Astrocyte of the spinal cord (primary cell): ENCODE results near the gene RPS15.

ENCODE experiments used
- DNase-seq: peaks from one replicate; pipeline ENCODE4 v3.0.0; 2011; ENCODE audit warnings: low read depth, low spot score
- H3K4me3 ChIP-seq: 2 replicates; pipeline ENCODE4 v1.5.1; 2011; ENCODE audit warnings: low read depth, mild to moderate bottlenecking, low read length, moderate library complexity
- in situ Hi-C: cut with HindIII; loops from 2 replicates; pipeline ENCODE4 v1.10.0; 2017; ENCODE audit warnings: low sequenced_read_pairs
- TF ChIP-seq, protein P1 (sequence below): IDR thresholded peaks from 2 replicates; pipeline ENCODE4 v1.5.1; 2012; ENCODE audit warnings: low read depth, mild to moderate bottlenecking, low read length, inconsistent platforms

The RPS15 gene

DNA sequence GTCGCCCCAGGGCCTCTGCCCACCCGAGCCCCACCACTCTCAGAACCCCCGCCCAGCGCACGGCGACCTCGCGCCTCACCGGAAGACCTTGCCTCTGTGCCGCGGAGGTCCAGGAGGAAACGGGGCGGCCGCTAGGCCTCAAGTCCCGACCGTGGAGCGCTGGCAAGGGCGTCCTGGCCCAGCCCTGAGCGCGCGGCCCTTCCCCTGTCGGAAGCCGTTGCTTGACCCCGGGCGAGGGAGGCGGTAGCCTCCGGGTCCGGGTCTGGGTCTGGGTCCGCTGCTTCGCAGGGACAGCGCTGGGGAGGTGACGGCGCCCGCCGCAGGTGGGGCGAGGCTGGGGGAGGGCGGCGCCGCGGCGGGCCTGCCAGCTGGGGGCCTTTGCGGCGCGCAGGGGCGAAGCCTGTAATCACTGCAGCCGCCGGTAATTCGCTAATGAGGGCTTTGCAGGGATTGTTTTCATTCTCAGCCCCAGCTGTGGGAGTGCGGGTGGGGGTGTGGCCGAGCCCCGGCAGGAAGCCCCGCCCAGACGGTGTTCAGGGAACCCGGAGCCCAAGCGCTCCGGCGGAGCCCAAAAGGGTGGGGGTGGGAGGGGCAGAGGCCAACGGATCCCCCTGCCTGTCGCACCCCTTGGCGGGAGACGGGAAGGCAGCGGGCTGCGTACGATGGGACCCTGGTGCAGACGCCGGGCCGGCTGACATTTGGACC, 32.3 kb downstream of the RPS15 start:
- TF ChIP-seq, protein P1, sequence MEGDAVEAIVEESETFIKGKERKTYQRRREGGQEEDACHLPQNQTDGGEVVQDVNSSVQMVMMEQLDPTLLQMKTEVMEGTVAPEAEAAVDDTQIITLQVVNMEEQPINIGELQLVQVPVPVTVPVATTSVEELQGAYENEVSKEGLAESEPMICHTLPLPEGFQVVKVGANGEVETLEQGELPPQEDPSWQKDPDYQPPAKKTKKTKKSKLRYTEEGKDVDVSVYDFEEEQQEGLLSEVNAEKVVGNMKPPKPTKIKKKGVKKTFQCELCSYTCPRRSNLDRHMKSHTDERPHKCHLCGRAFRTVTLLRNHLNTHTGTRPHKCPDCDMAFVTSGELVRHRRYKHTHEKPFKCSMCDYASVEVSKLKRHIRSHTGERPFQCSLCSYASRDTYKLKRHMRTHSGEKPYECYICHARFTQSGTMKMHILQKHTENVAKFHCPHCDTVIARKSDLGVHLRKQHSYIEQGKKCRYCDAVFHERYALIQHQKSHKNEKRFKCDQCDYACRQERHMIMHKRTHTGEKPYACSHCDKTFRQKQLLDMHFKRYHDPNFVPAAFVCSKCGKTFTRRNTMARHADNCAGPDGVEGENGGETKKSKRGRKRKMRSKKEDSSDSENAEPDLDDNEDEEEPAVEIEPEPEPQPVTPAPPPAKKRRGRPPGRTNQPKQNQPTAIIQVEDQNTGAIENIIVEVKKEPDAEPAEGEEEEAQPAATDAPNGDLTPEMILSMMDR, result no peak
- H3K4me3 ChIP-seq, result no peak overlapping the region
- no peak for DNase-seq
- in situ Hi-C loops, result no loop called here

DNA sequence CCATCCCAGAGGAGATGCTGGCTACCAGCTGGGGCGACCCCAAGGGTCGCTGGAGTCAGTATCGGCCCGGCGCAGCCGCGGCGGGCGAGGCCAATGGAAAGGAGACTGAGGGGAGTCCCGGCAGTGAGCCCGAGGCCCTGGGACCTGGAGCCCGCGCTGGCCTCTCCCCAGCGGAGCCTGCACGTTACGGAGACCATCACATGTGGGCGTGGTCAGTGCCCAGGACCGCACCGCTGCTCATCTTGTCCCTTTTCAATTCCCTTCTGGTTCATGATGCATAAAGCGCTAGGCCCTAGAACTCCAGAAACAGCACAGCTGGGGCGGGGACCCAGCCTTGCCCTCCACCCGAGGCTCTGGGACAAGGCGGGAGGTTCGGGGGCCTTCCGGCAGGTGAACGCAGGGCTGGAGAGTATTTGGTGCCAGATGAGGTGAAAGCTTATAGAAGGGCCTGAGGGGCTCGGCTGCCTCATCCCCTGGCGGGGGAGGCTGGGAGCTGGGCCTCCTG, 32.9 kb downstream of the RPS15 start:
- in situ Hi-C loops, result no loop called here
- H3K4me3 ChIP-seq, result no peak overlapping the region
- TF ChIP-seq, protein P1, result no peak

DNA sequence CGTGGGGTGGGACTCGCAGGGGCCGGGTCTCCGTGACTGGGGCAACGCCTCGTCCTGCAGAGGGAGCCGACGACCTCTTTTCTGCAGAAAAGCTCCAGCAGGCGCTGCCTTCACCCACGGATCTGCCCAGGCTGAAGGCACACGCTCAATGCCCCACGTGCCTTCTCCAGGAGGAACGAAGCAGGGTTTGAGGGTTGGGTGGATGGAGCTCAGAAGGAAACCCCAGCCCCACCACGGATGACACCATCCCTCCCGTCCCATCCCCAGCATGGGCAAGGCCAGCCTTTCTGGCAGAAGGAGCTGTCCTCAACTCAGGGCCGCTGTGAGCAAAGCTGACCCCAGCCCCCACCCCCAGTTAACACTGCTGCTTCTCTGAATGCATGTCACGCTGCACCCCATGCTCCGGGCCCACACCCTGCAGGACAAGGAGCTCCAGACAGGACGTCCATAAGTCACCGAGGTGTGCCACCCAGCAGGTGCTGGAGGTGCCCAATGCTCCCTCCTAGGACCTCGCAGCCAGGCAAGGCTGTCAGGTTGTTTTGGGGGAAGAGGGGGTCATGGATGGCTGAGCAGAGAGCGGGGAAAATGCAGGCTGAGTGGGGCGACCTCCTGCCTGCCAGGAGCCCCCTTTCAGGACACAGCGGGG, 33.4 kb downstream of the RPS15 start:
- in situ Hi-C loops, result no loop called here
- H3K4me3 ChIP-seq, result no peak overlapping the region
- TF ChIP-seq, protein P1, result no peak
- DNase-seq, result no peak

More for the DNA sequence above, 32.9 kb downstream of the RPS15 start:
- DNase-seq, result no peak

GRCh38 chr19:1472231-1473084, 34.3 kb downstream of the RPS15 start:
- in situ Hi-C loops, result no loop called here
- DNase-seq, result no peak
- no peak overlapping the region for H3K4me3 ChIP-seq
- TF ChIP-seq, protein P1, result no peak

DNA sequence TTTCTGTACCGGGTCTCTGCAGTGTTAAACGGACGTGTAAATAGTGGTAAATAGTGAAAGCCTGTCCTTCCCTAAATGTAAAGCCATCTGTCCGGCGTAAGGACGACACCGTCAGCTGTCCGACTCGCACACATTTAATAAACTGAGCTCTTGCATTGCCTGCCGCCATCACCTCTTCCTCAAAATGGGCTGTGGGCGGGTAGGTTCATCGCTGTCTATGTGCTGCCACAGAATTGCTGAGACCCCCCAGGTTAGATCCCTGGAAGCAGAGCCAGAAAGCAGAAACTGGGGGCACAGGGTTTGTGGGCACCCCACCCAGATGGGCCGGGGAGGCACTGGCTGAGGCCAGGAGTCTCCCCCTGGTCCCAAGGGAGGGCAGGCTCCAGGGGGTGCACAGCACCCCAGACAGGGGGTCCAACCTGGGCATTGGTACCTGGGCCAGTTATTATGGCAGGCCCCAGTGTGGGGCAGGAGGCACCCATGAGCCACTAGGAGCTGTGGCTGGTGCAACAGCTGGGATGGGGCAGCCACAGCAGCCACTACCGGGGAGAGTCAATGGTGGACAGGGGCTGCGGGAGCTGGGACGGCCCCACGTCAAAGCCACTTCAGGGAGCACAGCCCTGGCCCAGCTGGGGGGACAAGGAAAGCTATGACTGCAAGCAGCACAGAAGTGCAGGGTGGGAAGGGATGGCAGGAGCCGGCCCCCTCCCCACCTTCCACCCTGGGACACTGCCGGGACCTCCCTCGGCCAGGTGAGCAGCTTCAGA, 35.1 kb downstream of the RPS15 start:
- TF ChIP-seq, protein P1, result no peak
- in situ Hi-C loops, result no loop called here
- DNase-seq, result no peak
- no peak overlapping the region for H3K4me3 ChIP-seq
